SH-SY5Y (cell line): Measurements from ENCODE around the gene MAPK12.

Experiments used
- GATA2 ChIP-seq: IDR thresholded peaks from 2 replicates; pipeline ENCODE4 v1.6.1; 2011; ENCODE audit warnings: mild to moderate bottlenecking, low read depth, low read length
- GATA3 ChIP-seq: IDR thresholded peaks from 2 replicates; pipeline ENCODE4 v1.6.1; 2011; ENCODE audit warnings: low read depth, mild to moderate bottlenecking, low read length, moderate library complexity

- no peak for TF ChIP-seq GATA2
- TF ChIP-seq GATA3 = no peak
Observed at GRCh38 chr22:50302041-50302541, 40.6 kb upstream of the MAPK12 start.
